Hematopoietic multipotent progenitor cell treated with erythropoietin and hydrocortisone succinate and interleukin-3 and kit ligand, for 15 days (in vitro differentiated cells): ENCODE measurements around the gene CACNG3.

Experiments used
- DNase-seq: peaks from one replicate; pipeline ENCODE4 v3.0.0-alpha.2; 2015; ENCODE audit warnings: low spot score

The CACNG3 gene

DNA sequence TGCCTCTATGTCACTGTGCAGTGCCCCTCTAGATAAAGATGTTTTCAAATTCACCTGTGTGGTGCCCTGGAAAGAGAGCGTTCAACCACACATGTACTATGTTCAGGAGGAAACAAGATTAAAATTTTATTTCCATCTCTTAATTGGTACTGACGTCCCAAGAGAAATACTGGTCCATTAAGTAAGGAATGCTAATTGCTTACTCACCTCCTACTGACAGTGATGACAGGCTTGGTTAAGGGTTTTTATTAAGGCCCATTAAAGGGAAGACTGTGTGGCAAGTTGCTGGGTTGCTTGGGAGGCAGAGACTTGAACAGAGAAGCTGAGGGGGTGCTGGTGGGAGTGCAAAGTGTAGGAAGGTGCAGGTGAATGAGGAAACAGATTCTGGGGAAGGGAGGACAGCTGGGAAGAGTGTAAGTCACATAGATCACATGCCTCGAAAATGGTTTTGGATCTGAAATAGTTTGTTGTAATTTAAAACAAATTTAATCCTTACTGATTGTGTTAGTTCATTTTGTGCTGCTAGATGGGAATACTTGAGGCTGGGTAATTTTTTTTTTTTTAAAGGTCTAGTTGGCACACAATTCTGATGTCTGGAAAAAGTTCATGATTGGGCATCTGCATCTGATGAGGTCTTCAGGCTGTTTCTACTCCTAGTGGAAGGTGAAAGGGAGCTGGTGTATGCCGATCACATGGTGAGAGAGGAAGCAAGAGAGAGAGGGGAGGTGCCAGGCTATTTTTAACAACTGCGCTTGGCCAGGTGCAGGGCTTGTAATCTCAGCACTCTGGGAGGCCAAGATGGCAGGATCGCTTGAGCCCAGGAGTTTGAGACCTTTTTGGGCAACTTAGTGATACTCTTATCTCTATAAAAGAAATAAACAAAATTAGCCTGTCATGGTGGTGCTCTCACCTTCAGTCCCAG, 140.5 kb downstream of the CACNG3 start:
- DNase-seq = no peak

DNA sequence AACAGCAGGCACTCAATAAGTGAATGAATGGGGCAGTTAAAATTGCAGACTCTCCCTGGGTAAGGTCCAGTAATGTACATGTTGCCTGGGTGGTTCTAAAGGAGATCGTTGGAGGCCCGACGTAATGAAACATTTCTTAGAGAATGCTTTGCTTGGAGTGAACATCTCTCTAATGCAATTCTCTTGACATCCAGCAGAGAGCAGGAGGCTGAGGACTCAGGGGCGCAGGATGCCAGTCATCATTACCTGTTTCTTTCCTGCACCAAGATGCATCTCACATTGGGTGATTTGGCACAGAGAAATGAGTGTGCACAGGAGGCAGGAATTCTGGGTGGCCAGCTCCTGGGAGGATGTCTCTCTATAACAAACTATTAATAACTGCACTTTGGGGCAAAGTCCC, 152.9 kb downstream of the CACNG3 start:
- DNase-seq = no peak
